Osteoblast (primary cell): ENCODE data around the gene BDKRB2. TPM values are rescaled to one million over a fixed set of nuclear protein-coding genes. Genes with fewer than 3 reads are reported as not detected.
A peak's percentile ranks its signal among the peaks of the same experiment; 100 is the strongest.

Source experiments
- DNase-seq: peaks from one replicate; pipeline ENCODE4 v3.0.0; 2011; ENCODE audit warnings: low spot score, mixed read lengths; ENCODE audit not compliant: insufficient read length; ENCODE audit errors: missing footprints
- H2AFZ ChIP-seq: 2 replicates; pipeline ENCODE4 v1.6.0; 2011; ENCODE audit warnings: mild to moderate bottlenecking, low read length
- H3K27ac ChIP-seq: 2 replicates; pipeline ENCODE4 v1.5.1; 2011; ENCODE audit warnings: mild to moderate bottlenecking, low read depth, low read length, moderate library complexity
- H3K27me3 ChIP-seq: 2 replicates; pipeline ENCODE4 v1.6.0; 2012; ENCODE audit warnings: mild to moderate bottlenecking, control low read depth, inconsistent platforms, low read length, moderate library complexity; ENCODE audit not compliant: insufficient read depth
- H3K36me3 ChIP-seq: 2 replicates; pipeline ENCODE4 v1.5.1; 2011; ENCODE audit warnings: mild to moderate bottlenecking, low read length, control low read depth, moderate library complexity; ENCODE audit not compliant: insufficient read depth
- H3K4me1 ChIP-seq: 2 replicates; pipeline ENCODE4 v1.5.1; 2011; ENCODE audit warnings: mild to moderate bottlenecking, low read length, control low read depth, moderate library complexity; ENCODE audit not compliant: insufficient read depth
- H3K4me2 ChIP-seq: 2 replicates; pipeline ENCODE4 v1.6.0; 2011; ENCODE audit warnings: mild to moderate bottlenecking, low read length; ENCODE audit not compliant: insufficient read depth
- H3K4me3 ChIP-seq: fragments of 200-600 bp; sonication (generic); 3 replicates; pipeline ENCODE4 v1.5.1; 2012; ENCODE audit warnings: mild to moderate bottlenecking, low read length, inconsistent platforms; ENCODE audit not compliant: insufficient read depth
- H3K79me2 ChIP-seq: 2 replicates; pipeline ENCODE4 v1.6.0; 2012; ENCODE audit warnings: mild to moderate bottlenecking, low read length, control low read depth, inconsistent platforms; ENCODE audit not compliant: insufficient read depth
- H3K9me3 ChIP-seq: 2 replicates; pipeline ENCODE4 v1.5.1; 2011; ENCODE audit warnings: low read depth, low read length, control low read depth
- H4K20me1 ChIP-seq: 2 replicates; pipeline ENCODE4 v1.6.0; 2012; ENCODE audit warnings: mild to moderate bottlenecking, low read length, control low read depth; ENCODE audit not compliant: insufficient read depth
- CTCF ChIP-seq: IDR thresholded peaks from 2 replicates; pipeline ENCODE4 v1.5.1; 2011; ENCODE audit warnings: mild to moderate bottlenecking, low read depth, low read length, moderate library complexity; ENCODE audit errors: extremely low read depth
- total RNA-seq: library from RNA; depleted of rRNA; stranded (reverse); fragments of >200 nt; gene quantifications from 2 replicates; pipeline ENCODE4 v1.2.3, GENCODE V29; 2012

BDKRB2 gene
- total RNA-seq, 1 donor, result 7.6 TPM

GRCh38 chr14:96272777-96273473 lies 68.3 kb downstream of the BDKRB2 start:
- peak overlapping the region; percentile 89 for H3K27ac ChIP-seq

GRCh38 chr14:96273629-96274028 lies 69.0 kb downstream of the BDKRB2 start:
- no peak overlapping the region for H3K4me2 ChIP-seq
- no peak for TF ChIP-seq CTCF
- H3K9me3 ChIP-seq, result peaks cover 11% of the 10 kb centered on the region
- peaks cover 41% of the 10 kb centered on the region for H3K4me1 ChIP-seq
- no peaks in the 10 kb centered on the region for H4K20me1 ChIP-seq
- peak overlapping the region; percentile 89 for H3K27ac ChIP-seq
- H3K79me2 ChIP-seq, result no peaks in the 10 kb centered on the region
- H2AFZ ChIP-seq, result no peak overlapping the region
- H3K4me3 ChIP-seq, result no peak overlapping the region
- H3K27me3 ChIP-seq, result no peaks in the 10 kb centered on the region
- no peak for DNase-seq
- H3K36me3 ChIP-seq, result no peaks in the 10 kb centered on the region

More at GRCh38 chr14:96272777-96273473, 68.3 kb downstream of the BDKRB2 start:
- no peaks in the 10 kb centered on the region for H3K79me2 ChIP-seq
- no peak for TF ChIP-seq CTCF
- H3K4me3 ChIP-seq, result no peak overlapping the region
- H3K36me3 ChIP-seq, result no peaks in the 10 kb centered on the region
- peaks cover 48% of the 10 kb centered on the region for H3K4me1 ChIP-seq
- H3K27me3 ChIP-seq, result no peaks in the 10 kb centered on the region
- H4K20me1 ChIP-seq, result no peaks in the 10 kb centered on the region
- H2AFZ ChIP-seq, result no peak overlapping the region
- no peak overlapping the region for H3K4me2 ChIP-seq
- peaks cover 9% of the 10 kb centered on the region for H3K9me3 ChIP-seq
- DNase-seq, result no peak

GRCh38 chr14:96274122-96274521 lies 69.5 kb downstream of the BDKRB2 start:
- H3K27ac ChIP-seq, result peak overlapping the region; percentile 89
- no peak for DNase-seq

GRCh38 chr14:96274543-96274942 lies 69.9 kb downstream of the BDKRB2 start:
- no peak for TF ChIP-seq CTCF
- Histone ChIP-seq H3K79me2 (no peaks in the 10 kb centered on the region), H3K9me3 (peaks cover 11% of the 10 kb centered on the region), H3K4me2 (no peak overlapping the region), H3K27me3 (no peaks in the 10 kb centered on the region), H2AFZ (no peak overlapping the region), H3K4me1 (peaks cover 33% of the 10 kb centered on the region), H3K27ac (peak overlapping the region; percentile 89), H3K4me3 (no peak overlapping the region), H3K36me3 (no peaks in the 10 kb centered on the region), H4K20me1 (no peaks in the 10 kb centered on the region)
- DNase-seq, result no peak

More at GRCh38 chr14:96274122-96274521, 69.5 kb downstream of the BDKRB2 start:
- peaks cover 38% of the 10 kb centered on the region for H3K4me1 ChIP-seq
- H3K4me3 ChIP-seq, result no peak overlapping the region
- H2AFZ ChIP-seq, result no peak overlapping the region
- H3K9me3 ChIP-seq, result peaks cover 11% of the 10 kb centered on the region
- no peak for TF ChIP-seq CTCF
- H3K36me3 ChIP-seq, result no peaks in the 10 kb centered on the region
- H4K20me1 ChIP-seq, result no peaks in the 10 kb centered on the region
- no peaks in the 10 kb centered on the region for H3K27me3 ChIP-seq
- no peak overlapping the region for H3K4me2 ChIP-seq
- no peaks in the 10 kb centered on the region for H3K79me2 ChIP-seq
